Endodermal cell (in vitro differentiated cells): Measurements from ENCODE around the gene ZFAND3. TPM values are rescaled to one million over a fixed set of nuclear protein-coding genes. Genes with fewer than 3 reads are reported as not detected.

Experiments used
- DNase-seq: peaks from one replicate; pipeline ENCODE4 v3.0.0-alpha.2; 2017
- H3K27ac ChIP-seq: 2 replicates; pipeline ENCODE4 v1.5.1; 2013; ENCODE audit warnings: mild to moderate bottlenecking, low read depth, low read length, moderate library complexity
- H3K27me3 ChIP-seq: 2 replicates; pipeline ENCODE4 v1.6.1; 2013; ENCODE audit warnings: mild to moderate bottlenecking, low read length, moderate library complexity; ENCODE audit not compliant: insufficient read depth, control insufficient read depth, poor library complexity, severe bottlenecking
- H3K36me3 ChIP-seq: 2 replicates; pipeline ENCODE4 v1.7.0; 2013; ENCODE audit warnings: mild to moderate bottlenecking, low read length, moderate library complexity; ENCODE audit not compliant: control insufficient read depth, insufficient read depth
- H3K4me1 ChIP-seq: one replicate; pipeline ENCODE4 v1.7.0; 2013; ENCODE audit warnings: low read length; ENCODE audit not compliant: control insufficient read depth, insufficient read depth
- H3K4me3 ChIP-seq: 2 replicates; pipeline ENCODE4 v1.5.1; 2013; ENCODE audit warnings: mild to moderate bottlenecking, low read length, moderate library complexity
- H3K9ac ChIP-seq: 2 replicates; pipeline ENCODE4 v1.6.1; 2013; ENCODE audit warnings: mild to moderate bottlenecking, low read length, moderate library complexity; ENCODE audit not compliant: poor library complexity, severe bottlenecking; ENCODE audit errors: extremely low read depth
- H3K9me3 ChIP-seq: 2 replicates; pipeline ENCODE4 v1.6.1; 2013; ENCODE audit warnings: mild to moderate bottlenecking, low read length, moderate library complexity; ENCODE audit not compliant: control insufficient read depth
- H3K27ac Mint-ChIP-seq: 2 replicates; pipeline ENCODE4 v1.8.0; 2020; ENCODE audit warnings: mixed read lengths
- H3K27me3 Mint-ChIP-seq: 2 replicates; pipeline ENCODE4 v1.8.0; 2021; ENCODE audit warnings: mild to moderate bottlenecking, mixed read lengths; ENCODE audit not compliant: insufficient read depth
- H3K36me3 Mint-ChIP-seq: 2 replicates; pipeline ENCODE4 v1.8.0; 2020; ENCODE audit warnings: low read depth, mixed read lengths
- H3K4me1 Mint-ChIP-seq: 2 replicates; pipeline ENCODE4 v1.8.0; 2020; ENCODE audit warnings: mixed read lengths
- H3K4me3 Mint-ChIP-seq: 2 replicates; pipeline ENCODE4 v1.8.0; 2020; ENCODE audit warnings: mild to moderate bottlenecking, moderate library complexity, mixed read lengths
- H3K9me3 Mint-ChIP-seq: 2 replicates; pipeline ENCODE4 v1.8.0; 2020; ENCODE audit warnings: mild to moderate bottlenecking, mixed read lengths
- CTCF ChIP-seq: fragments of 200-600 bp; sonication (generic); conservative IDR thresholded peaks from 2 replicates; pipeline ENCODE4 v1.5.0; 2021; ENCODE audit warnings: antibody characterized with exemption, mild to moderate bottlenecking
- WGBS, 2 experiments: methylation state at CpG; one replicate each; pipeline versions ENCODE4 v1.1.5 to v1.1.7; 2013; ENCODE audit warnings: missing lambda C conversion rate in 2 of 2, mixed read lengths in 1 of 2; ENCODE audit not compliant: insufficient coverage in 1 of 2, insufficient read length in 1 of 2; 5-methylcytosine and 5-hydroxymethylcytosine counted together
- total RNA-seq, 2 donors: library from RNA; stranded (reverse); fragmentation: NEBNext Ultra II Directional in 1 of 2; extraction: Animal tissue kit (Norgen Biotek cat#: 25700) in 1 of 2; gene quantifications; 2 replicates in 1 of 2; 3 replicates in 1 of 2; pipeline ENCODE4 v1.2.1, GENCODE V29; 2021

Gene ZFAND3
- total RNA-seq, 2 donors from 2014 or later: 67.1 to 86.2 TPM

GRCh38 chr6:37998366-37998765, 178.8 kb downstream of the ZFAND3 start:
- WGBS, 2 experiments: 95 to 99% methylated on average over 2 of the region's 2 CpGs
- Mint-ChIP-seq H3K27me3 (no peaks in the 10 kb centered on the region), H3K27ac (no peak overlapping the region), H3K4me3 (no peak overlapping the region), H3K4me1 (peaks cover 6% of the 10 kb centered on the region), H3K36me3 (peaks cover 5% of the 10 kb centered on the region), H3K9me3 (no peaks in the 10 kb centered on the region)
- DNase-seq: no peak
- Histone ChIP-seq H3K27me3 (no peaks in the 10 kb centered on the region), H3K36me3 (no peaks in the 10 kb centered on the region), H3K9me3 (no peaks in the 10 kb centered on the region), H3K4me3 (no peak overlapping the region), H3K9ac (no peak overlapping the region), H3K4me1 (no peaks in the 10 kb centered on the region), H3K27ac (no peak overlapping the region)
- TF ChIP-seq CTCF: no peak

GRCh38 chr6:38001386-38001785, 181.9 kb downstream of the ZFAND3 start:
- 97% methylated on average over 1 of the region's 1 CpG; no CpG with 5 or more reads in 1 of the 2 experiments for WGBS, 2 experiments
- H3K4me3 Mint-ChIP-seq: no peak overlapping the region
- Histone ChIP-seq H3K9me3 (no peaks in the 10 kb centered on the region), H3K9ac (no peak overlapping the region), H3K27ac (no peak overlapping the region), H3K4me1 (no peaks in the 10 kb centered on the region), H3K4me3 (no peak overlapping the region), H3K36me3 (no peaks in the 10 kb centered on the region), H3K27me3 (no peaks in the 10 kb centered on the region)
- H3K36me3 Mint-ChIP-seq: peaks cover 5% of the 10 kb centered on the region
- DNase-seq: no peak
- H3K9me3 Mint-ChIP-seq: no peaks in the 10 kb centered on the region
- H3K27me3 Mint-ChIP-seq: no peaks in the 10 kb centered on the region
- no peak overlapping the region for H3K27ac Mint-ChIP-seq
- TF ChIP-seq CTCF: no peak
- H3K4me1 Mint-ChIP-seq: peaks cover 9% of the 10 kb centered on the region

GRCh38 chr6:38004908-38005307, 185.4 kb downstream of the ZFAND3 start:
- Mint-ChIP-seq H3K9me3 (peaks cover 4% of the 10 kb centered on the region), H3K27me3 (no peaks in the 10 kb centered on the region), H3K4me3 (no peak overlapping the region), H3K4me1 (peaks cover 17% of the 10 kb centered on the region), H3K27ac (no peak overlapping the region), H3K36me3 (peaks cover 3% of the 10 kb centered on the region)
- no peaks in the 10 kb centered on the region for H3K4me1 ChIP-seq
- no peak overlapping the region for H3K27ac ChIP-seq
- 90 to 93% methylated on average over 1 to 2 of the region's 2 CpGs for WGBS, 2 experiments
- no peaks in the 10 kb centered on the region for H3K27me3 ChIP-seq
- no peak for TF ChIP-seq CTCF
- DNase-seq: no peak
- no peaks in the 10 kb centered on the region for H3K36me3 ChIP-seq
- H3K9ac ChIP-seq: no peak overlapping the region
- H3K9me3 ChIP-seq: no peaks in the 10 kb centered on the region
- H3K4me3 ChIP-seq: no peak overlapping the region
